Neural cell (in vitro differentiated cells): ENCODE results near the gene FGF1. TPM values are rescaled to one million over a fixed set of nuclear protein-coding genes. Genes with fewer than 3 reads are reported as not detected.

Experiments
- H2AFZ ChIP-seq: fragments of 200-600, 300-800 bp; sonication (generic), shearing (Covaris generic); 2 replicates; pipeline ENCODE4 v1.6.0; 2014; ENCODE audit warnings: low read depth, mild to moderate bottlenecking, antibody characterized with exemption, low read length, moderate library complexity
- H3F3A ChIP-seq: fragments of 200-600 bp; shearing (Covaris generic); 2 replicates; pipeline ENCODE4 v1.6.1; 2016; ENCODE audit warnings: mild to moderate bottlenecking, moderate library complexity, mixed read lengths, antibody characterized with exemption, low read length; ENCODE audit not compliant: insufficient read depth, poor library complexity, severe bottlenecking
- H3K27ac ChIP-seq: fragments of 200-600, 300-800 bp; sonication (generic), shearing (Covaris generic); 2 replicates; pipeline ENCODE4 v1.5.1; 2014; ENCODE audit warnings: mild to moderate bottlenecking, low read length, moderate library complexity
- H3K27me3 ChIP-seq: fragments of 300-800, 200-600 bp; sonication (generic), shearing (Covaris generic); 2 replicates; pipeline ENCODE4 v1.6.0; 2014; ENCODE audit warnings: mild to moderate bottlenecking, low read depth, low read length, moderate library complexity; ENCODE audit not compliant: insufficient read depth
- H3K36me3 ChIP-seq: fragments of 300-800, 200-600 bp; sonication (generic), shearing (Covaris generic); 2 replicates; pipeline ENCODE4 v1.5.1; 2014; ENCODE audit warnings: mild to moderate bottlenecking, antibody characterized with exemption, low read length, moderate library complexity; ENCODE audit not compliant: insufficient read depth
- H3K4me2 ChIP-seq: fragments of 300-800, 200-600 bp; sonication (generic), shearing (Covaris generic); 2 replicates; pipeline ENCODE4 v1.6.0; 2014; ENCODE audit warnings: mild to moderate bottlenecking, low read length
- H3K4me3 ChIP-seq: fragments of 300-800, 200-600 bp; sonication (generic), shearing (Covaris generic); 2 replicates; pipeline ENCODE4 v1.5.1; 2014; ENCODE audit warnings: mild to moderate bottlenecking, low read length, moderate library complexity
- H3K79me2 ChIP-seq: fragments of 200-600 bp; shearing (Covaris generic); replicated peaks from 2 replicates; pipeline ENCODE4 v1.6.0; 2014; ENCODE audit warnings: mild to moderate bottlenecking, low read length, moderate library complexity; ENCODE audit not compliant: insufficient read depth
- H3K9ac ChIP-seq: fragments of 300-800, 200-600 bp; sonication (generic), shearing (Covaris generic); 2 replicates; pipeline ENCODE4 v1.6.1; 2016; ENCODE audit warnings: mild to moderate bottlenecking, low read length, mixed read lengths
- H3K9me2 ChIP-seq: fragments of 200-600 bp; shearing (Covaris generic); 2 replicates; pipeline ENCODE4 v1.6.1; 2016; ENCODE audit warnings: mild to moderate bottlenecking, low read length, mixed read lengths; ENCODE audit not compliant: insufficient read depth
- H3K9me3 ChIP-seq: fragments of 200-600, 300-800 bp; sonication (generic), shearing (Covaris generic); 2 replicates; pipeline ENCODE4 v1.6.1; 2016; ENCODE audit warnings: mild to moderate bottlenecking, mixed run types, low read length, moderate library complexity, mixed read lengths
- H4K20me1 ChIP-seq: fragments of 200-600 bp; shearing (Covaris generic); 2 replicates; pipeline ENCODE4 v1.6.1; 2016; ENCODE audit warnings: mild to moderate bottlenecking, mixed run types; ENCODE audit not compliant: insufficient read depth
- EP300 ChIP-seq: fragments of 450-650 bp; conservative IDR thresholded peaks from 2 replicates; pipeline ENCODE4 v1.6.1; 2014; ENCODE audit warnings: antibody characterized with exemption, mild to moderate bottlenecking, moderate library complexity; ENCODE audit not compliant: poor library complexity, severe bottlenecking
- EZH2 ChIP-seq: fragments of 200-600, 300-800 bp; shearing (Covaris generic), sonication (generic); IDR thresholded peaks from 2 replicates; pipeline ENCODE4 v1.6.1; 2014; ENCODE audit warnings: antibody characterized with exemption, low read length, borderline replicate concordance, mild to moderate bottlenecking; ENCODE audit not compliant: insufficient read depth, poor library complexity, severe bottlenecking
- MXI1 ChIP-seq: fragments of 450-650 bp; conservative IDR thresholded peaks from 2 replicates; pipeline ENCODE4 v1.6.1; 2014; ENCODE audit warnings: antibody characterized with exemption, mild to moderate bottlenecking; ENCODE audit not compliant: poor library complexity, severe bottlenecking
- POLR2AphosphoS5 ChIP-seq: IDR thresholded peaks from 2 replicates; pipeline ENCODE4 v1.6.1; 2012
- RAD21 ChIP-seq: fragments of 450-650 bp; conservative IDR thresholded peaks from 2 replicates; pipeline ENCODE4 v1.6.1; 2014; ENCODE audit warnings: antibody characterized with exemption, mild to moderate bottlenecking, moderate library complexity
- SMC3 ChIP-seq: fragments of 450-650 bp; conservative IDR thresholded peaks from 2 replicates; pipeline ENCODE4 v1.6.1; 2014; ENCODE audit warnings: antibody characterized with exemption, mild to moderate bottlenecking, moderate library complexity; ENCODE audit not compliant: poor library complexity
- TAF1 ChIP-seq: IDR thresholded peaks from 2 replicates; pipeline ENCODE4 v1.6.1; 2012; ENCODE audit warnings: low read depth
- polyA plus RNA-seq: library from polyadenylated mRNA; depleted of rRNA; stranded (reverse); fragments of >200 nt; gene quantifications from 2 replicates; pipeline ENCODE4 v1.2.3, GENCODE V29; 2014
- TF ChIP-seq, protein P1 (sequence below): IDR thresholded peaks from 2 replicates; pipeline ENCODE4 v1.6.1; 2012; ENCODE audit warnings: borderline replicate concordance
- TF ChIP-seq, protein P2 (sequence below): fragments of 450-650 bp; IDR thresholded peaks from 2 replicates; pipeline ENCODE4 v1.5.1; 2014; ENCODE audit warnings: antibody characterized with exemption, mild to moderate bottlenecking, moderate library complexity; ENCODE audit not compliant: poor library complexity, severe bottlenecking

Gene FGF1
- polyA plus RNA-seq, 1 donor from 2014 or later, result not detected

DNA sequence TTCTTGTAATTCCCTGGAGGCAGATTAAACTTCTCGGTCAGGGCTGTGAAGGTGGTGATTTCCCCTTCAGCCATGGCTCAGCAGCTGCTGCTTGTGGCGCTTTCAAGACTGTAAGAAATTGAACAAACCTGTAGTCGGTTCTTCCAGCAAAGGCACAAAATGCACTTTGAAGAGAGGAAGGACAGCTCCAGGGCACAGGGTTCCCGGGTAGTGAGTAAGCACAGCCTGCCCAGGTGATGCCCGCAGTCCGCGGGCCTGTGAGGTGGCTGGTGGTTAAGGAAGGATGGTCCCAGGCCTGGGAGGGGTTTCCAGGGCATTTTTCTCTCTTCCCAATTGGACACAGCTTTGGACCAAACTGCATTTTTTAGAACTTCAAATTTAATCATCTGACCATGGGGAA, 71.8 kb downstream of the FGF1 start:
- no peak overlapping the region for H3K4me2 ChIP-seq
- no peak overlapping the region for H2AFZ ChIP-seq
- H3K4me3 ChIP-seq, result no peak overlapping the region
- no peaks in the 10 kb centered on the region for H3K9me3 ChIP-seq
- H3K36me3 ChIP-seq, result no peaks in the 10 kb centered on the region
- no peaks in the 10 kb centered on the region for H3F3A ChIP-seq
- TF ChIP-seq TAF1 (no peak), POLR2AphosphoS5 (no peak), EZH2 (no peak), SMC3 (no peak), EP300 (no peak), MXI1 (no peak), RAD21 (no peak)
- TF ChIP-seq, protein P1, sequence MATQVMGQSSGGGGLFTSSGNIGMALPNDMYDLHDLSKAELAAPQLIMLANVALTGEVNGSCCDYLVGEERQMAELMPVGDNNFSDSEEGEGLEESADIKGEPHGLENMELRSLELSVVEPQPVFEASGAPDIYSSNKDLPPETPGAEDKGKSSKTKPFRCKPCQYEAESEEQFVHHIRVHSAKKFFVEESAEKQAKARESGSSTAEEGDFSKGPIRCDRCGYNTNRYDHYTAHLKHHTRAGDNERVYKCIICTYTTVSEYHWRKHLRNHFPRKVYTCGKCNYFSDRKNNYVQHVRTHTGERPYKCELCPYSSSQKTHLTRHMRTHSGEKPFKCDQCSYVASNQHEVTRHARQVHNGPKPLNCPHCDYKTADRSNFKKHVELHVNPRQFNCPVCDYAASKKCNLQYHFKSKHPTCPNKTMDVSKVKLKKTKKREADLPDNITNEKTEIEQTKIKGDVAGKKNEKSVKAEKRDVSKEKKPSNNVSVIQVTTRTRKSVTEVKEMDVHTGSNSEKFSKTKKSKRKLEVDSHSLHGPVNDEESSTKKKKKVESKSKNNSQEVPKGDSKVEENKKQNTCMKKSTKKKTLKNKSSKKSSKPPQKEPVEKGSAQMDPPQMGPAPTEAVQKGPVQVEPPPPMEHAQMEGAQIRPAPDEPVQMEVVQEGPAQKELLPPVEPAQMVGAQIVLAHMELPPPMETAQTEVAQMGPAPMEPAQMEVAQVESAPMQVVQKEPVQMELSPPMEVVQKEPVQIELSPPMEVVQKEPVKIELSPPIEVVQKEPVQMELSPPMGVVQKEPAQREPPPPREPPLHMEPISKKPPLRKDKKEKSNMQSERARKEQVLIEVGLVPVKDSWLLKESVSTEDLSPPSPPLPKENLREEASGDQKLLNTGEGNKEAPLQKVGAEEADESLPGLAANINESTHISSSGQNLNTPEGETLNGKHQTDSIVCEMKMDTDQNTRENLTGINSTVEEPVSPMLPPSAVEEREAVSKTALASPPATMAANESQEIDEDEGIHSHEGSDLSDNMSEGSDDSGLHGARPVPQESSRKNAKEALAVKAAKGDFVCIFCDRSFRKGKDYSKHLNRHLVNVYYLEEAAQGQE, result no peak
- TF ChIP-seq, protein P2, sequence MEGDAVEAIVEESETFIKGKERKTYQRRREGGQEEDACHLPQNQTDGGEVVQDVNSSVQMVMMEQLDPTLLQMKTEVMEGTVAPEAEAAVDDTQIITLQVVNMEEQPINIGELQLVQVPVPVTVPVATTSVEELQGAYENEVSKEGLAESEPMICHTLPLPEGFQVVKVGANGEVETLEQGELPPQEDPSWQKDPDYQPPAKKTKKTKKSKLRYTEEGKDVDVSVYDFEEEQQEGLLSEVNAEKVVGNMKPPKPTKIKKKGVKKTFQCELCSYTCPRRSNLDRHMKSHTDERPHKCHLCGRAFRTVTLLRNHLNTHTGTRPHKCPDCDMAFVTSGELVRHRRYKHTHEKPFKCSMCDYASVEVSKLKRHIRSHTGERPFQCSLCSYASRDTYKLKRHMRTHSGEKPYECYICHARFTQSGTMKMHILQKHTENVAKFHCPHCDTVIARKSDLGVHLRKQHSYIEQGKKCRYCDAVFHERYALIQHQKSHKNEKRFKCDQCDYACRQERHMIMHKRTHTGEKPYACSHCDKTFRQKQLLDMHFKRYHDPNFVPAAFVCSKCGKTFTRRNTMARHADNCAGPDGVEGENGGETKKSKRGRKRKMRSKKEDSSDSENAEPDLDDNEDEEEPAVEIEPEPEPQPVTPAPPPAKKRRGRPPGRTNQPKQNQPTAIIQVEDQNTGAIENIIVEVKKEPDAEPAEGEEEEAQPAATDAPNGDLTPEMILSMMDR, result no peak
- H3K27ac ChIP-seq, result no peak overlapping the region
- no peaks in the 10 kb centered on the region for H3K79me2 ChIP-seq
- no peaks in the 10 kb centered on the region for H3K27me3 ChIP-seq
- H3K9ac ChIP-seq, result no peak overlapping the region
- no peaks in the 10 kb centered on the region for H3K9me2 ChIP-seq
- no peaks in the 10 kb centered on the region for H4K20me1 ChIP-seq

DNA sequence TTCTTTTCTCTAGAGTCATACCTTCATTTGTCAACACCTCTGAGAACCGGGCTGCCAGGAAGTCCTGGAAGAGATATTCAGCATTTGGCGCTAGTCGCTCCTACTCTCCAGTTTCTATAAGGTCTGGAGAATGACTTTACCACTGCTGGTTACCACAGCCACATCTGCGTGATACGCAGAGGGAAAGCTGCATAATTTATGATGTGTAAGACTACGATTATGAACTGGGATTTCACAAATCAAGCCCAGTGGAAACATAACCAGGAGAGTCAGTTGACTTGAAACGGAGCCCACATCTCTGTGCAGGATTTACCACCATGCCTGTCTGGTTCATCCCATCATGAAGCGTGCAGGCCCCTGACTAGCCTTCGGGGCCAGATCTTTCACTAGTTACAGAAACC, 72.6 kb downstream of the FGF1 start:
- H3K79me2 ChIP-seq, result no peaks in the 10 kb centered on the region
- H3K4me3 ChIP-seq, result no peak overlapping the region
- no peak overlapping the region for H2AFZ ChIP-seq
- TF ChIP-seq EP300 (no peak), MXI1 (no peak), SMC3 (no peak), EZH2 (no peak), RAD21 (no peak), POLR2AphosphoS5 (no peak), TAF1 (no peak)
- TF ChIP-seq, protein P1, result no peak
- TF ChIP-seq, protein P2, result no peak
- no peak overlapping the region for H3K9ac ChIP-seq
- H3K27me3 ChIP-seq, result no peaks in the 10 kb centered on the region
- no peak overlapping the region for H3K27ac ChIP-seq
- H3K9me2 ChIP-seq, result no peaks in the 10 kb centered on the region
- H4K20me1 ChIP-seq, result no peaks in the 10 kb centered on the region
- H3K36me3 ChIP-seq, result no peaks in the 10 kb centered on the region
- no peaks in the 10 kb centered on the region for H3K9me3 ChIP-seq
- H3K4me2 ChIP-seq, result no peak overlapping the region
- no peaks in the 10 kb centered on the region for H3F3A ChIP-seq
